Skeletal muscle satellite cell (primary cell): ENCODE measurements around the gene FOXP2.

Experiments
- H3K27me3 ChIP-seq: 2 replicates; pipeline ENCODE4 v1.7.0; 2013; ENCODE audit warnings: low read length; ENCODE audit not compliant: control insufficient read depth, insufficient read depth
- H3K36me3 ChIP-seq: 2 replicates; pipeline ENCODE4 v1.7.0; 2013; ENCODE audit warnings: mild to moderate bottlenecking, control low read depth, low read length; ENCODE audit not compliant: insufficient read depth
- H3K4me1 ChIP-seq: 2 replicates; pipeline ENCODE4 v1.7.0; 2013; ENCODE audit warnings: low read length; ENCODE audit not compliant: control insufficient read depth, insufficient read depth
- H3K4me2 ChIP-seq: 2 replicates; pipeline ENCODE4 v1.7.0; 2013; ENCODE audit warnings: mild to moderate bottlenecking, low read length
- H3K4me3 ChIP-seq: 2 replicates; pipeline ENCODE4 v1.7.0; 2013; ENCODE audit warnings: low read length
- H3K9ac ChIP-seq: 2 replicates; pipeline ENCODE4 v1.7.0; 2013; ENCODE audit warnings: mild to moderate bottlenecking, low read depth, low read length, moderate library complexity
- H3K9me3 ChIP-seq: replicated peaks from 2 replicates; pipeline ENCODE4 v1.7.0; 2013; ENCODE audit warnings: mild to moderate bottlenecking, control low read depth, low read length

FOXP2 gene

DNA sequence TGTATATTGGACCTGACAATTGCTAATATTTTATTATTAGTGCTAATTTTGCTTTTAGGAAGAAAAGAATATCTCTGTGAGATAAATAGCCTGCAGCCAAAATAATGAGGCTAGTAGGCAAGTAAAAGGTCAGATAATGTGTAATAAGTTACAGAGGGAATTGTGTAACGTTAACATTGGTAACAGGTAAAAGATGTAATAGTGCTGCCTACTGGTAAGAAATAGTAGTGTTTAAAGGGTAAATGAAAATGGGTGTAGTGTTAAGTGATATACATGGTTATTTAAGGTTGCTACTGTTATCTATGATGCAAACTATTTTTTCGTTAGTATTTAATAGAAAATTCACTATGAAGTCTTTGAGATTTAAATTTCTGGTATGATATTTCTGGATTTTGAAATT is 9.2 kb upstream of the FOXP2 start:
- no peaks in the 10 kb centered on the region for H3K27me3 ChIP-seq
- H3K4me1 ChIP-seq: peaks cover 3% of the 10 kb centered on the region
- no peak overlapping the region for H3K4me3 ChIP-seq
- no peaks in the 10 kb centered on the region for H3K9me3 ChIP-seq
- no peaks in the 10 kb centered on the region for H3K36me3 ChIP-seq
- H3K4me2 ChIP-seq: no peak overlapping the region
- no peak overlapping the region for H3K9ac ChIP-seq

GRCh38 chr7:114409750-114410149 is 4.9 kb upstream of the FOXP2 start:
- Histone ChIP-seq H3K9me3 (no peaks in the 10 kb centered on the region), H3K4me2 (no peak overlapping the region), H3K27me3 (no peaks in the 10 kb centered on the region), H3K9ac (no peak overlapping the region), H3K4me1 (peaks cover 15% of the 10 kb centered on the region), H3K4me3 (no peak overlapping the region), H3K36me3 (no peaks in the 10 kb centered on the region)

- no peak overlapping the region for H3K4me2 ChIP-seq
- no peaks in the 10 kb centered on the region for H3K36me3 ChIP-seq
- H3K4me1 ChIP-seq: peaks cover 25% of the 10 kb centered on the region
- H3K4me3 ChIP-seq: no peak overlapping the region
- no peaks in the 10 kb centered on the region for H3K27me3 ChIP-seq
- no peak overlapping the region for H3K9ac ChIP-seq
- no peaks in the 10 kb centered on the region for H3K9me3 ChIP-seq
These were observed 2.1 kb upstream of the FOXP2 start for GRCh38 chr7:114412548-114412947.

- Histone ChIP-seq H3K9me3 (no peaks in the 10 kb centered on the region), H3K9ac (no peak overlapping the region), H3K36me3 (no peaks in the 10 kb centered on the region), H3K4me3 (no peak overlapping the region), H3K4me1 (peaks cover 25% of the 10 kb centered on the region), H3K4me2 (peak overlapping the region; percentile 86), H3K27me3 (no peaks in the 10 kb centered on the region)
These were observed 857 bp upstream of the FOXP2 start for GRCh38 chr7:114413761-114414155.

DNA sequence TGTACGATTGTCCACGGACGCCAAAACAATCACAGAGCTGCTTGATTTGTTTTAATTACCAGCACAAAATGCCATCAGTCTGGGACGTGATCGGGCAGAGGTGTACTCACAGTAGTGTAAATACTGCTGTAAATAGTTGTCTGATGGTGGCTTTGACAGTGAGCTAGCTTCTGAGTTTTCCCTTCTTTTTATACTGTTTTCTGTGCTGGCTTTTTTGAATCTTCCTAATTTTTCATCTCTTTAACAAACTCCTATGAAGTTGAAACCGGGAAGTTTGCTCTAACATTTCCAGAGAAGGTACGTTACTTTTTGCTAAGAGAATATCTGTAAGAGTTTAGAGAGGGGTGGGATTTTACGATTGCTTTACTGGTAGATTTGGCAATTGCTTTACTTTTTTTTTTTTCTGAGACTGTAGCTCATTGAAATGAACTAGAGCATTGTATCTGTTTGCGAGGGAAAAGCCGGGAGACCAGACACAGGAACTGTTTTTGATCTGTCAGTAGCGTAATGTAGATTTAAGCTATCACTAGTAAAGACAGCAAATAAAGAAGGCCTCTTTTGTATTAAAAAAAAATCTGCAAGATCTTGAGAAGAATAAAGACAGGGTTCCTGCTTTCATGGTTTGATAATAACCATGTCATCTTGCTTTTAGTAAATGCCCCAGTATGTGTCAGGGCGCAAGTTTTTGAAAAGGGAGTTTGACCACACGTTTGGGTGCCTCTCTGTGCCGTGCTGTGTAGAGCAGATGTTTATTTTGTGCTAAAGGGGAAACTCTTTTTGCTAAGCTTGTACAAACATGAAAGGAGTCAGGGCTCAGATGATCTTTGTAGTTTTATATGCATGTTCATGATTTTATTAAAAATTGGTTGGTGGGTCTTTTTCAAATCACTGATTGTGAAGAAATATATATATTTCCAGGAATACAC is 712 bp downstream of the FOXP2 start:
- Histone ChIP-seq H3K27me3 (no peaks in the 10 kb centered on the region), H3K36me3 (no peaks in the 10 kb centered on the region), H3K4me1 (peaks cover 25% of the 10 kb centered on the region), H3K9ac (peak overlapping the region; percentile 47), H3K4me2 (peak overlapping the region; percentile 86), H3K9me3 (no peaks in the 10 kb centered on the region), H3K4me3 (peak overlapping the region; percentile 67)

DNA sequence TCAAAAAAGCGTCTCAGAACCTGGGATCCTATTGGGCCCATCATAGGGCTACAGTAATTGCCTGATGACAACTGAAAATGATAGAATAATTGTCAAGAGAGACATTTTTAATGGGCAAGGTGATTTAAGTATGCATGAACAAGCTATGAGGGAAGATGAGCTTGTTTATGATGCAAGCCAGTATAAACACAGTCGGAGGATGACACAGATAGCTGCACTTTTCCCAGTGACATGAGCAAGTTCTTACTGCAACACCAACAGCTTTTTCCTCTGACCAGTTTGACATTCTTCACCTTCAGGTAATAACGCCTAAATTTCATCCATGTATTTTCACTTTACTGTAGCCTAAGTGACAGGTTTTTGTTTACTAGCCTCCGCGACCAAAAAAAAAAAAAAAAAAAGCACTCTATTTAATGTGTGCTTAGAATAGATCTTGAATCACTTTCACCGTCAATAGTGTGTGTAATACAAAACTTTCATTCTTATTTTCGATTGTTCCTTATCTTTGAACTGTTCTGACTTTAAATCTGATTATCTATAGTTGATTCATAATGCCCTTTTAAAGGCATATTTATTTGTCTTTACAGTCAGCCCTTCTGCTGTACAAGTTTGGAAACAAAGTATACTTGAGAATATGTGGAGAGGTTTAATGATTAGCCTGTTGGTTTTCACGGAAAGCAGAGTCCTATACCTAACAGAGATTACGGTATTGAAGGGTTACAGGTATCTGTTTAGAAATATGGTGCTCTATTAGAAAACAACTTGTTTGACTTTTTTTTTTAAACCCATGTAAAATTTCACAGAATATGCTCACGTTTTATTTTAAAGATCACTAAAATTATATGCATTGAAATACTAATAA is 1.7 kb downstream of the FOXP2 start:
- H3K9ac ChIP-seq: no peak overlapping the region
- no peak overlapping the region for H3K4me3 ChIP-seq
- peak overlapping the region; percentile 86 for H3K4me2 ChIP-seq
- H3K27me3 ChIP-seq: no peaks in the 10 kb centered on the region
- no peaks in the 10 kb centered on the region for H3K9me3 ChIP-seq
- peaks cover 25% of the 10 kb centered on the region for H3K4me1 ChIP-seq
- no peaks in the 10 kb centered on the region for H3K36me3 ChIP-seq

DNA sequence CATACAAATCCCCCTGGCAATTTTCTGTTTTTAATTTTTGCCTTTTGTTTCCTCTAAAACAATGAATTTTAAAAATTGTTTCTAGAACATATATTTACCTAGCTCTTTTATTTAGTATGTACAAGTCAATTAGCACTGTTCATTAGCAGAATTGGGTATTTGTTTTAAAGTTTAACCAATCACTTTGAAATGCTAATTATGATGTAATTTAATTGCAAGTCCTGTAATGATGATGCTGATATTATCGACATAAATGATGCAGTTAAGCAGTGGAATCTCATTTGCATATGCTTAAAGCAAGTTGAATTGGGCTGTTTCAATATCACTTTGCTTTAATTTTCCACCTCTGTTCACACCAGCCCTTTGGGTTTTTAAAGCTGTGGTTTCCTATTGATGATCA is 2.7 kb downstream of the FOXP2 start:
- Histone ChIP-seq H3K9me3 (no peaks in the 10 kb centered on the region), H3K4me3 (no peak overlapping the region), H3K9ac (no peak overlapping the region), H3K4me2 (no peak overlapping the region), H3K36me3 (no peaks in the 10 kb centered on the region), H3K27me3 (no peaks in the 10 kb centered on the region), H3K4me1 (peaks cover 25% of the 10 kb centered on the region)

- H3K9me3 ChIP-seq: no peaks in the 10 kb centered on the region
- no peaks in the 10 kb centered on the region for H3K36me3 ChIP-seq
- no peak overlapping the region for H3K4me2 ChIP-seq
- H3K4me1 ChIP-seq: peaks cover 25% of the 10 kb centered on the region
- no peaks in the 10 kb centered on the region for H3K27me3 ChIP-seq
- no peak overlapping the region for H3K9ac ChIP-seq
- no peak overlapping the region for H3K4me3 ChIP-seq
These were observed 3.5 kb downstream of the FOXP2 start for GRCh38 chr7:114418117-114418516.

DNA sequence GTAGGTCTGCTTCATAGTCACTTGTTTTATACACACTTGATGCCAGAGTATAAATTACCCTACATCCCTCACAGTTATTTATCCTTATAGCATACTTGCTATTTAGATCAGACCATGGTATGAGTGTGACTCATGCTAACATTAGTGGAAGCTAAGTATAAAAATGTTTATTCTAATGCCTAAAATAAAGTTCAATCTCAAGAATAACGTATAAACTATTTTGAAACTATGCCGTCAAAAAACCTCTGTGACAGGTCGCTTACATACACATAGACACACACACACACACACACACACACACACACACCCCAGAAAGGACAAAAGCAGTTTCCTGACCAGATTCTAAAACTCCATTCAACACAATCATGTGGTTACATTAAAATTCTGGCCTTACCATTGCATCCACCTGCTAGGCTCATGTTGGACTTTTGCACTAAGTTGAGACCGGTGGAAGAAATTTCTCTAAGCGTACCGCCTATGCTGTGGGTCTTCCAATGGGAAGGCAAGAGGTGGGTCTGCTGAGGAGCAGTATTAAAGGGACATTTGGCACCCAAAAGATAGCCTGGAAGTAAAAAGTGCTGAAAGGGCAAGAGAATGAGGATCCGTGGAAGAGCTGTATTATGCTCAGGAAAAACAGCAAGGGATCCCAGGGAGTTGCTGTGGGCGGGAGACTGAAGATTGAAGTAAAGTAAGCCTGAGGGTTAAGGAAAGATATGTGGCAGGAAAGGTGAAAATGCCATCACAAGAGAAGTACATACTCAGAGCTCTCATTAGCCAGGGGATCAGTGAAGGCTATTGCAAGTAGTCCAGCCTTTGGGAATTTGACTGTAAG is 5.0 kb downstream of the FOXP2 start:
- Histone ChIP-seq H3K4me3 (no peak overlapping the region), H3K27me3 (no peaks in the 10 kb centered on the region), H3K4me2 (no peak overlapping the region), H3K9ac (no peak overlapping the region), H3K9me3 (no peaks in the 10 kb centered on the region), H3K4me1 (peaks cover 14% of the 10 kb centered on the region), H3K36me3 (no peaks in the 10 kb centered on the region)

DNA sequence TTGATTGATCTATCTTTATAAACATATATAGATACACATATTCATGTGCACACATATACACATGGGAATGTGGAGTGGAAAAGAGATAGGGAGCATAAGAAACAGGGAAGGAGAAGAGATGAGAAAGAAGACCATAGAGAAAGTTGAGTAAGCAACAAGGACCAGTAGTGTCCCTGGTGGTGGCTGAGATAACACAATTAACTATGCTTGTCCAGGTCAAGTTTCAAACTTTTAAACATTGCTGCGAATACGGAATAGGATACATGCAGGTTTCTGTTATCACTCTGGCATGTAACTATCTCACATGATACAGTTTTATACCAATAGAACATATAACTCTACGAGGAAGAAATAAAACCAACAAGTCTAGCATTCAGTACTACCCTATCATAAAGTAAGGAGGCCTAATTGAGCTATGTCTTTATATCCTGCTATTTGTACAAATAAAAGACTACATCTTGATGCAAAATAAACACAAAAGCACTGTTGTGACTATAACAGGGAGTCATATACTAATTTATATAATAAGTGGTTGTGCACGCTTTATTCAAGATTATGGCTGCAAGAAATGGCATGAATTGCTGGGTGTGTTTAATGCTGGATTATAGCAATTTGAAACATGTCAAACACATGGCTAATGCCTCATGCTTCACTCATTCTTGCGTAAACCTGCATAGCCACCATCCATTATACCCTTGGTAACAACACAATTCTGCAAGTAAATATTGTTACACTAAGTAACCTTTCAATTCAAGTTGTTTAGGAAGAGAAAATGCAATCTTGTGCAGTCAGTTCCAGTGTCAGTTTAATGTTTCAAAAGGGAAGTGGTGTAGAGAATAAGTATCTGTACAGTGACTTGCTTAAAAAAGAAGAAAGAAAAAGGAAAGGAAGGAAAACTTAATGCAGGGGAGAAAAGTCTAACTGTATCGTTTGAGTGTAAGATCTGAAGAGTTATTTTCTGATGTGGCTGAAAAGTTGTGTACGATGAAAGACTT is 8.2 kb downstream of the FOXP2 start:
- Histone ChIP-seq H3K9me3 (no peaks in the 10 kb centered on the region), H3K36me3 (no peaks in the 10 kb centered on the region), H3K4me3 (no peak overlapping the region), H3K4me1 (peaks cover 3% of the 10 kb centered on the region), H3K4me2 (no peak overlapping the region), H3K9ac (no peak overlapping the region), H3K27me3 (no peaks in the 10 kb centered on the region)
